ENCODE measurements around the gene FAT1.
A peak's percentile ranks its signal among the peaks of the same experiment; 100 is the strongest.

Gene FAT1

GRCh38 chr4:186650401-186651180 lies 73.1 kb downstream of the FAT1 start:
- Histone ChIP-seq H3K9ac (ENCODE audit: low read depth in 1 of 2, low read length in 2 of 2) (no peak overlapping the region), H3K27ac (ENCODE audit: low read depth, low read length) (no peak overlapping the region), H3K27me3 (ENCODE audit: control insufficient read depth in 1 of 2, insufficient read depth in 2 of 2, low read length in 2 of 2) (no peaks in the 10 kb centered on the region), H3K9me3 (ENCODE audit: control insufficient read depth in 1 of 2, low read length in 2 of 2) (no peaks in the 10 kb centered on the region), H3K4me3 (ENCODE audit: low read depth in 1 of 2, low read length in 2 of 2) (peak overlapping the region in 1 of 2 donors; percentile 16), H3K36me3 (ENCODE audit: control insufficient read depth in 1 of 2, insufficient read depth in 2 of 2, low read length in 2 of 2) (peaks cover 3 to 16% of the 10 kb centered on the region in 2 donors), H3K4me1 (ENCODE audit: control insufficient read depth in 1 of 2, insufficient read depth in 2 of 2, low read length in 2 of 2) (peaks cover 4 to 5% of the 10 kb centered on the region in 2 donors)

GRCh38 chr4:186647821-186648220 lies 75.8 kb downstream of the FAT1 start:
- no peaks in the 10 kb centered on the region for H3K9me3 ChIP-seq (ENCODE audit: control insufficient read depth in 1 of 2, low read length in 2 of 2)
- no peak overlapping the region for H3K4me3 ChIP-seq (ENCODE audit: low read depth in 1 of 2, low read length in 2 of 2)
- no peak overlapping the region for H3K9ac ChIP-seq (ENCODE audit: low read depth in 1 of 2, low read length in 2 of 2)
- H3K27me3 ChIP-seq (ENCODE audit: control insufficient read depth in 1 of 2, insufficient read depth in 2 of 2, low read length in 2 of 2), result no peaks in the 10 kb centered on the region
- H3K36me3 ChIP-seq (ENCODE audit: control insufficient read depth in 1 of 2, insufficient read depth in 2 of 2, low read length in 2 of 2), result peaks cover 3 to 5% of the 10 kb centered on the region in 2 donors
- H3K27ac ChIP-seq (ENCODE audit: low read depth, low read length), result no peak overlapping the region
- H3K4me1 ChIP-seq (ENCODE audit: control insufficient read depth in 1 of 2, insufficient read depth in 2 of 2, low read length in 2 of 2), result peaks cover 15 to 20% of the 10 kb centered on the region in 2 donors

- Histone ChIP-seq H3K9ac (ENCODE audit: low read depth in 1 of 2, low read length in 2 of 2) (no peak overlapping the region), H3K9me3 (ENCODE audit: control insufficient read depth in 1 of 2, low read length in 2 of 2) (no peaks in the 10 kb centered on the region), H3K4me3 (ENCODE audit: low read depth in 1 of 2, low read length in 2 of 2) (no peak overlapping the region), H3K27ac (ENCODE audit: low read depth, low read length) (no peak overlapping the region), H3K36me3 (ENCODE audit: control insufficient read depth in 1 of 2, insufficient read depth in 2 of 2, low read length in 2 of 2) (peaks cover 7 to 11% of the 10 kb centered on the region in 2 donors), H3K4me1 (ENCODE audit: control insufficient read depth in 1 of 2, insufficient read depth in 2 of 2, low read length in 2 of 2) (peaks cover 11 to 14% of the 10 kb centered on the region in 2 donors), H3K27me3 (ENCODE audit: control insufficient read depth in 1 of 2, insufficient read depth in 2 of 2, low read length in 2 of 2) (no peaks in the 10 kb centered on the region)
Observed at GRCh38 chr4:186644737-186645261, 78.9 kb downstream of the FAT1 start.

- Histone ChIP-seq H3K27ac (ENCODE audit: low read depth, low read length) (no peak overlapping the region), H3K27me3 (ENCODE audit: control insufficient read depth in 1 of 2, insufficient read depth in 2 of 2, low read length in 2 of 2) (no peaks in the 10 kb centered on the region), H3K36me3 (ENCODE audit: control insufficient read depth in 1 of 2, insufficient read depth in 2 of 2, low read length in 2 of 2) (peaks cover 6 to 7% of the 10 kb centered on the region in 2 donors), H3K9ac (ENCODE audit: low read depth in 1 of 2, low read length in 2 of 2) (no peak overlapping the region), H3K4me3 (ENCODE audit: low read depth in 1 of 2, low read length in 2 of 2) (no peak overlapping the region), H3K4me1 (ENCODE audit: control insufficient read depth in 1 of 2, insufficient read depth in 2 of 2, low read length in 2 of 2) (peaks cover 11 to 14% of the 10 kb centered on the region in 2 donors), H3K9me3 (ENCODE audit: control insufficient read depth in 1 of 2, low read length in 2 of 2) (no peaks in the 10 kb centered on the region)
Observed at GRCh38 chr4:186644311-186644638, 79.4 kb downstream of the FAT1 start.

GRCh38 chr4:186643501-186644310 lies 80.0 kb downstream of the FAT1 start:
- Histone ChIP-seq H3K36me3 (ENCODE audit: control insufficient read depth in 1 of 2, insufficient read depth in 2 of 2, low read length in 2 of 2) (peaks cover 6% of the 10 kb centered on the region in 2 donors), H3K27ac (ENCODE audit: low read depth, low read length) (no peak overlapping the region), H3K4me1 (ENCODE audit: control insufficient read depth in 1 of 2, insufficient read depth in 2 of 2, low read length in 2 of 2) (peaks cover 11 to 14% of the 10 kb centered on the region in 2 donors), H3K9me3 (ENCODE audit: control insufficient read depth in 1 of 2, low read length in 2 of 2) (no peaks in the 10 kb centered on the region), H3K4me3 (ENCODE audit: low read depth in 1 of 2, low read length in 2 of 2) (no peak overlapping the region), H3K9ac (ENCODE audit: low read depth in 1 of 2, low read length in 2 of 2) (no peak overlapping the region), H3K27me3 (ENCODE audit: control insufficient read depth in 1 of 2, insufficient read depth in 2 of 2, low read length in 2 of 2) (no peaks in the 10 kb centered on the region)

- Histone ChIP-seq H3K9me3 (ENCODE audit: control insufficient read depth in 1 of 2, low read length in 2 of 2) (no peaks in the 10 kb centered on the region), H3K9ac (ENCODE audit: low read depth in 1 of 2, low read length in 2 of 2) (no peak overlapping the region), H3K4me1 (ENCODE audit: control insufficient read depth in 1 of 2, insufficient read depth in 2 of 2, low read length in 2 of 2) (peaks cover 11 to 14% of the 10 kb centered on the region in 2 donors), H3K27me3 (ENCODE audit: control insufficient read depth in 1 of 2, insufficient read depth in 2 of 2, low read length in 2 of 2) (no peaks in the 10 kb centered on the region), H3K27ac (ENCODE audit: low read depth, low read length) (no peak overlapping the region), H3K36me3 (ENCODE audit: control insufficient read depth in 1 of 2, insufficient read depth in 2 of 2, low read length in 2 of 2) (peaks cover 6 to 7% of the 10 kb centered on the region in 2 donors), H3K4me3 (ENCODE audit: low read depth in 1 of 2, low read length in 2 of 2) (no peak overlapping the region)
Observed at GRCh38 chr4:186642998-186643397, 80.7 kb downstream of the FAT1 start.

- Histone ChIP-seq H3K27me3 (ENCODE audit: control insufficient read depth in 1 of 2, insufficient read depth in 2 of 2, low read length in 2 of 2) (no peaks in the 10 kb centered on the region), H3K9me3 (ENCODE audit: control insufficient read depth in 1 of 2, low read length in 2 of 2) (no peaks in the 10 kb centered on the region), H3K4me1 (ENCODE audit: control insufficient read depth in 1 of 2, insufficient read depth in 2 of 2, low read length in 2 of 2) (peaks cover 11 to 14% of the 10 kb centered on the region in 2 donors), H3K27ac (ENCODE audit: low read depth, low read length) (no peak overlapping the region), H3K4me3 (ENCODE audit: low read depth in 1 of 2, low read length in 2 of 2) (no peak overlapping the region), H3K36me3 (ENCODE audit: control insufficient read depth in 1 of 2, insufficient read depth in 2 of 2, low read length in 2 of 2) (peaks cover 6 to 7% of the 10 kb centered on the region in 2 donors), H3K9ac (ENCODE audit: low read depth in 1 of 2, low read length in 2 of 2) (no peak overlapping the region)
Observed at GRCh38 chr4:186642530-186642929, 81.1 kb downstream of the FAT1 start.

- H3K27ac ChIP-seq (ENCODE audit: low read depth, low read length), result no peak overlapping the region
- no peak overlapping the region for H3K9ac ChIP-seq (ENCODE audit: low read depth in 1 of 2, low read length in 2 of 2)
- H3K36me3 ChIP-seq (ENCODE audit: control insufficient read depth in 1 of 2, insufficient read depth in 2 of 2, low read length in 2 of 2), result peaks cover 29 to 62% of the 10 kb centered on the region in 2 donors
- H3K27me3 ChIP-seq (ENCODE audit: control insufficient read depth in 1 of 2, insufficient read depth in 2 of 2, low read length in 2 of 2), result no peaks in the 10 kb centered on the region
- no peaks in the 10 kb centered on the region for H3K4me1 ChIP-seq (ENCODE audit: control insufficient read depth in 1 of 2, insufficient read depth in 2 of 2, low read length in 2 of 2)
- no peak overlapping the region for H3K4me3 ChIP-seq (ENCODE audit: low read depth in 1 of 2, low read length in 2 of 2)
- H3K9me3 ChIP-seq (ENCODE audit: control insufficient read depth in 1 of 2, low read length in 2 of 2), result no peaks in the 10 kb centered on the region
Observed at GRCh38 chr4:186634591-186635128, 89.0 kb downstream of the FAT1 start.

- H3K27ac ChIP-seq (ENCODE audit: low read depth, low read length), result no peak overlapping the region
- H3K4me1 ChIP-seq (ENCODE audit: control insufficient read depth in 1 of 2, insufficient read depth in 2 of 2, low read length in 2 of 2), result no peaks in the 10 kb centered on the region
- H3K9ac ChIP-seq (ENCODE audit: low read depth in 1 of 2, low read length in 2 of 2), result no peak overlapping the region
- H3K27me3 ChIP-seq (ENCODE audit: control insufficient read depth in 1 of 2, insufficient read depth in 2 of 2, low read length in 2 of 2), result no peaks in the 10 kb centered on the region
- H3K9me3 ChIP-seq (ENCODE audit: control insufficient read depth in 1 of 2, low read length in 2 of 2), result no peaks in the 10 kb centered on the region
- no peak overlapping the region for H3K4me3 ChIP-seq (ENCODE audit: low read depth in 1 of 2, low read length in 2 of 2)
- H3K36me3 ChIP-seq (ENCODE audit: control insufficient read depth in 1 of 2, insufficient read depth in 2 of 2, low read length in 2 of 2), result peaks cover 27 to 66% of the 10 kb centered on the region in 2 donors
Observed at GRCh38 chr4:186633844-186634243, 89.8 kb downstream of the FAT1 start.

- Histone ChIP-seq H3K9me3 (ENCODE audit: control insufficient read depth in 1 of 2, low read length in 2 of 2) (no peaks in the 10 kb centered on the region), H3K27ac (ENCODE audit: low read depth, low read length) (no peak overlapping the region), H3K36me3 (ENCODE audit: control insufficient read depth in 1 of 2, insufficient read depth in 2 of 2, low read length in 2 of 2) (peaks cover 35 to 75% of the 10 kb centered on the region in 2 donors), H3K9ac (ENCODE audit: low read depth in 1 of 2, low read length in 2 of 2) (no peak overlapping the region), H3K4me3 (ENCODE audit: low read depth in 1 of 2, low read length in 2 of 2) (no peak overlapping the region), H3K27me3 (ENCODE audit: control insufficient read depth in 1 of 2, insufficient read depth in 2 of 2, low read length in 2 of 2) (no peaks in the 10 kb centered on the region), H3K4me1 (ENCODE audit: control insufficient read depth in 1 of 2, insufficient read depth in 2 of 2, low read length in 2 of 2) (no peaks in the 10 kb centered on the region)
Observed at GRCh38 chr4:186630128-186630527, 93.5 kb downstream of the FAT1 start.

All from duodenal mucosa (tissue), 2 donors.